Right lobe of liver (tissue), 4 donors: ENCODE data around the gene NCAPD3.

Experiments
- POLR2A ChIP-seq: fragments of 450-650 bp; IDR thresholded peaks from one replicate; pipeline ENCODE4 v1.6.1; 2017; ENCODE audit warnings: antibody characterized with exemption, mild to moderate bottlenecking
- TF ChIP-seq, protein P1 (sequence below), 4 donors: fragments of 200-600 bp in 3 of 4; fragments of 450-650 bp in 1 of 4; IDR thresholded peaks; one replicate each; pipeline versions ENCODE4 v1.5.1 to v1.8.0; 2016 to 2022; ENCODE audit warnings: antibody characterized with exemption in 4 of 4, mild to moderate bottlenecking in 2 of 4
- donor health status: DM: no; HTN: no; CAD: no.
- donor health status: DM: no; HTN: no; CAD: no.
- donor health status: DM: no; HTN: yes; CAD: no.

GRCh38 chr11:134170919-134171281, 52.9 kb downstream of the NCAPD3 start:
- no peak for TF ChIP-seq POLR2A
- TF ChIP-seq, protein P1, sequence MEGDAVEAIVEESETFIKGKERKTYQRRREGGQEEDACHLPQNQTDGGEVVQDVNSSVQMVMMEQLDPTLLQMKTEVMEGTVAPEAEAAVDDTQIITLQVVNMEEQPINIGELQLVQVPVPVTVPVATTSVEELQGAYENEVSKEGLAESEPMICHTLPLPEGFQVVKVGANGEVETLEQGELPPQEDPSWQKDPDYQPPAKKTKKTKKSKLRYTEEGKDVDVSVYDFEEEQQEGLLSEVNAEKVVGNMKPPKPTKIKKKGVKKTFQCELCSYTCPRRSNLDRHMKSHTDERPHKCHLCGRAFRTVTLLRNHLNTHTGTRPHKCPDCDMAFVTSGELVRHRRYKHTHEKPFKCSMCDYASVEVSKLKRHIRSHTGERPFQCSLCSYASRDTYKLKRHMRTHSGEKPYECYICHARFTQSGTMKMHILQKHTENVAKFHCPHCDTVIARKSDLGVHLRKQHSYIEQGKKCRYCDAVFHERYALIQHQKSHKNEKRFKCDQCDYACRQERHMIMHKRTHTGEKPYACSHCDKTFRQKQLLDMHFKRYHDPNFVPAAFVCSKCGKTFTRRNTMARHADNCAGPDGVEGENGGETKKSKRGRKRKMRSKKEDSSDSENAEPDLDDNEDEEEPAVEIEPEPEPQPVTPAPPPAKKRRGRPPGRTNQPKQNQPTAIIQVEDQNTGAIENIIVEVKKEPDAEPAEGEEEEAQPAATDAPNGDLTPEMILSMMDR (IDR thresholded peaks at IDR 0.05), result no peak
